ENCODE measurements around the gene ODF4. TPM values are rescaled to one million over a fixed set of nuclear protein-coding genes. Genes with fewer than 3 reads are reported as not detected.

ODF4 gene
- total and polyA plus RNA-seq, 2 of the 13 experiments (the other 11 are each of a cell fraction or from before 2014, with no cell fraction given) = not detected

DNA sequence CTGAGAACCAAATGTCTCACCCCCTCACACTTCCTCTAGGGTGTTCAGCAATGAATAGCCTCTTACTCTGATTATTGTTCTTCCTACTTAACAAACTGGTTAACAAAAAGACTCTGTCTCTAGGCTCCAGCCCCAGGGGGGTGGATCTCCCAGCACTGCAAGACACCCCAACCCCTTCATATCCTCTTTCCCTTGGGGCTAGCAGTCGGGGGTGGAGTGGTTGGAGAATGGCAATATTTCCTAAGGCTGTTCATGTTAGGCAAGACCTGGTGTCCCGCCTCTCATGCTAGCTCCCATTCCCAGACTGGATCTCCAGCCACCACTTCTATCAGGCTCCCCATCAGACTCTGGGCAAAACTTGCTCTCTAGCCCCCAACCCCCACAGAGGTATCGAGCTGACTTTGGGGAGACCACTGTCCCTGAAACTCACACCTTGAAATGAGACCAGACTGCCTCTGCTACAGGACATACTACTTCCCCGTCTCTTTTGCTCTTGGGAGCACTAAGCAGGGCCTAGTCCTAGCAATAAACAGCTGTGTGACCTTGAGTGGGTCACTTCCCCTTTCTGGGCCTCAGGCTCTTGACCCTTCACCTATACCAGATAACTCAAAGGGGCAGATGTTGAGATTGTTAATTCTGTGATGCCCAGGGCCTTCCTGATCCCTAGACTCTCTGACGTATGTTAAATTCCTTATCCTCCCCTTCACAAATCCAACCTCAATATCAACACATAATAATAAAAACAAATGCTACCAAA is 46.8 kb upstream of the ODF4 start (continued):
- TF ChIP-seq, protein P1, sequence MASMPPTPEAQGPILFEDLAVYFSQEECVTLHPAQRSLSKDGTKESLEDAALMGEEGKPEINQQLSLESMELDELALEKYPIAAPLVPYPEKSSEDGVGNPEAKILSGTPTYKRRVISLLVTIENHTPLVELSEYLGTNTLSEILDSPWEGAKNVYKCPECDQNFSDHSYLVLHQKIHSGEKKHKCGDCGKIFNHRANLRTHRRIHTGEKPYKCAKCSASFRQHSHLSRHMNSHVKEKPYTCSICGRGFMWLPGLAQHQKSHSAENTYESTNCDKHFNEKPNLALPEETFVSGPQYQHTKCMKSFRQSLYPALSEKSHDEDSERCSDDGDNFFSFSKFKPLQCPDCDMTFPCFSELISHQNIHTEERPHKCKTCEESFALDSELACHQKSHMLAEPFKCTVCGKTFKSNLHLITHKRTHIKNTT (CRISPR knock-in tag; IDR thresholded peaks at IDR 0.05) = no peak
- no peak for TF ChIP-seq NFE2L2 (IDR thresholded peaks at IDR 0.05; ENCODE audit: low read length)
- TF ChIP-seq ZNF460 (CRISPR knock-in tag; IDR thresholded peaks at IDR 0.05; ENCODE audit: borderline replicate concordance) = no peak
- TF ChIP-seq, protein P2, sequence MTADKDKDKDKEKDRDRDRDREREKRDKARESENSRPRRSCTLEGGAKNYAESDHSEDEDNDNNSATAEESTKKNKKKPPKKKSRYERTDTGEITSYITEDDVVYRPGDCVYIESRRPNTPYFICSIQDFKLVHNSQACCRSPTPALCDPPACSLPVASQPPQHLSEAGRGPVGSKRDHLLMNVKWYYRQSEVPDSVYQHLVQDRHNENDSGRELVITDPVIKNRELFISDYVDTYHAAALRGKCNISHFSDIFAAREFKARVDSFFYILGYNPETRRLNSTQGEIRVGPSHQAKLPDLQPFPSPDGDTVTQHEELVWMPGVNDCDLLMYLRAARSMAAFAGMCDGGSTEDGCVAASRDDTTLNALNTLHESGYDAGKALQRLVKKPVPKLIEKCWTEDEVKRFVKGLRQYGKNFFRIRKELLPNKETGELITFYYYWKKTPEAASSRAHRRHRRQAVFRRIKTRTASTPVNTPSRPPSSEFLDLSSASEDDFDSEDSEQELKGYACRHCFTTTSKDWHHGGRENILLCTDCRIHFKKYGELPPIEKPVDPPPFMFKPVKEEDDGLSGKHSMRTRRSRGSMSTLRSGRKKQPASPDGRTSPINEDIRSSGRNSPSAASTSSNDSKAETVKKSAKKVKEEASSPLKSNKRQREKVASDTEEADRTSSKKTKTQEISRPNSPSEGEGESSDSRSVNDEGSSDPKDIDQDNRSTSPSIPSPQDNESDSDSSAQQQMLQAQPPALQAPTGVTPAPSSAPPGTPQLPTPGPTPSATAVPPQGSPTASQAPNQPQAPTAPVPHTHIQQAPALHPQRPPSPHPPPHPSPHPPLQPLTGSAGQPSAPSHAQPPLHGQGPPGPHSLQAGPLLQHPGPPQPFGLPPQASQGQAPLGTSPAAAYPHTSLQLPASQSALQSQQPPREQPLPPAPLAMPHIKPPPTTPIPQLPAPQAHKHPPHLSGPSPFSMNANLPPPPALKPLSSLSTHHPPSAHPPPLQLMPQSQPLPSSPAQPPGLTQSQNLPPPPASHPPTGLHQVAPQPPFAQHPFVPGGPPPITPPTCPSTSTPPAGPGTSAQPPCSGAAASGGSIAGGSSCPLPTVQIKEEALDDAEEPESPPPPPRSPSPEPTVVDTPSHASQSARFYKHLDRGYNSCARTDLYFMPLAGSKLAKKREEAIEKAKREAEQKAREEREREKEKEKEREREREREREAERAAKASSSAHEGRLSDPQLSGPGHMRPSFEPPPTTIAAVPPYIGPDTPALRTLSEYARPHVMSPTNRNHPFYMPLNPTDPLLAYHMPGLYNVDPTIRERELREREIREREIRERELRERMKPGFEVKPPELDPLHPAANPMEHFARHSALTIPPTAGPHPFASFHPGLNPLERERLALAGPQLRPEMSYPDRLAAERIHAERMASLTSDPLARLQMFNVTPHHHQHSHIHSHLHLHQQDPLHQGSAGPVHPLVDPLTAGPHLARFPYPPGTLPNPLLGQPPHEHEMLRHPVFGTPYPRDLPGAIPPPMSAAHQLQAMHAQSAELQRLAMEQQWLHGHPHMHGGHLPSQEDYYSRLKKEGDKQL (CRISPR knock-in tag; IDR thresholded peaks at IDR 0.05; ENCODE audit: low read depth) = no peak
- no peak for TF ChIP-seq ZNF251 (CRISPR knock-in tag; IDR thresholded peaks at IDR 0.05)
- TF ChIP-seq CREB1 (IDR thresholded peaks at IDR 0.05) = no peak
- no peak for TF ChIP-seq CREB1 (CRISPR knock-in tag; IDR thresholded peaks at IDR 0.05)
- TF ChIP-seq TMF1 (CRISPR knock-in tag; IDR thresholded peaks at IDR 0.05; ENCODE audit: low read depth) = no peak
- TF ChIP-seq FOXA3 (CRISPR knock-in tag; IDR thresholded peaks at IDR 0.05) = 0 out of 2 replicates have a peak, but pooled peaks have one; percentile 18
- no peak for TF ChIP-seq ZSCAN31 (CRISPR knock-in tag; IDR thresholded peaks at IDR 0.05; ENCODE audit: low read depth)
- TF ChIP-seq ARNTL (CRISPR knock-in tag; IDR thresholded peaks at IDR 0.05) = no peak
- no peak for TF ChIP-seq ZNF329 (CRISPR knock-in tag; IDR thresholded peaks at IDR 0.05; ENCODE audit: low read depth)
- TF ChIP-seq ZNF672 (CRISPR knock-in tag; IDR thresholded peaks at IDR 0.05) = no peak
- TF ChIP-seq KLF12 (CRISPR knock-in tag; IDR thresholded peaks at IDR 0.05; ENCODE audit: borderline replicate concordance) = no peak
- no peak for TF ChIP-seq GATA4 (IDR thresholded peaks at IDR 0.05; ENCODE audit: borderline replicate concordance, low read depth)
- no peak for TF ChIP-seq ZFP82 (CRISPR knock-in tag; IDR thresholded peaks at IDR 0.05; ENCODE audit: borderline replicate concordance)
- TF ChIP-seq MTF1 (CRISPR knock-in tag; IDR thresholded peaks at IDR 0.05) = no peak
- TF ChIP-seq NR2F6 (IDR thresholded peaks at IDR 0.05) = peak; percentile 83
- TF ChIP-seq NR2F6 (CRISPR knock-in tag; IDR thresholded peaks at IDR 0.05) = peak; percentile 86
- TF ChIP-seq ARHGAP35 (CRISPR knock-in tag; IDR thresholded peaks at IDR 0.05; ENCODE audit: borderline replicate concordance) = no peak
- TF ChIP-seq HINFP (CRISPR knock-in tag; IDR thresholded peaks at IDR 0.05; ENCODE audit: low read depth) = no peak
- no peak for TF ChIP-seq ELF1 (CRISPR knock-in tag; IDR thresholded peaks at IDR 0.05)
- no peak for TF ChIP-seq TOPORS (CRISPR knock-in tag; IDR thresholded peaks at IDR 0.05)
- TF ChIP-seq SOX5 (CRISPR knock-in tag; IDR thresholded peaks at IDR 0.05; ENCODE audit: borderline replicate concordance) = 0 out of 2 replicates have a peak, but pooled peaks have one; percentile 18
- TF ChIP-seq ZNF790 (CRISPR knock-in tag; IDR thresholded peaks at IDR 0.05; ENCODE audit: borderline replicate concordance) = no peak
